Measurements from ENCODE around the gene SORCS2. TPM values are rescaled to one million over a fixed set of nuclear protein-coding genes. Genes with fewer than 3 reads are reported as not detected.
A peak's percentile ranks its signal among the peaks of the same experiment; 100 is the strongest.

The SORCS2 gene
- polyA plus RNA-seq, 3 donors: 0.46 to 0.55 TPM; not detected in 1

DNA sequence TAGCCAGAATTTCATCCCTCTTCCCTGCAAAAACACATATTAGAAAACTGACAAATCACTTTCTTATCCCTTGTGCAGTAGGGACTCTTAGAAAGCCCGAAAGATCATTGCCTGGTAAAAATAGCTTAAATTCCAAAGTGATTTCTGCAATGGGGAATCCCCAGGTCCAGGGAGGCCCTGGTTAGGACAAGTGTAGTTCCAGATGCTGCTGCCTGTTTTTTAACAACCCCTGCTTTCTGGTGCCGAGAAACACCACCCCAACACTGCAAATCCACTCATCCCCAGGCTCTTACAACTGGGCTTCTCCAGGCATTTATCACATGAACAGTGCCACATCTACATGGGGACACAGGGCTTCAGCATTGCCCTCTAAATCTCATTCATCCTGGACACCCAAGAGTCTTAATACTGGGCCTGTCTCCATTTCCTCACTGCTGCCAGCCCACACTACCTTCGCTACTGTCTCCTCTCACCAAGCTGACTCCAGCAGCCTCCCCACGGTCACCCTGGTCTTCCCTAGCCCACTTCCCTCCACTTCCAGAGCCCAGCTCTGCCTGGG lies 354.6 kb downstream of the SORCS2 start:
- Histone ChIP-seq H3K4me1 (ENCODE audit: control insufficient read depth in 1 of 2, insufficient read depth in 2 of 2, low read length in 2 of 2) (no peaks in the 10 kb centered on the region), H3K9ac (ENCODE audit: insufficient read depth, low read length, poor library complexity, severe bottlenecking) (no peak overlapping the region), H3K79me2 (ENCODE audit: insufficient read depth, low read length) (no peaks in the 10 kb centered on the region), H3K36me3 (replicated peaks in 1 of 2; ENCODE audit: control insufficient read depth in 1 of 2, insufficient read depth in 2 of 2, low read length in 2 of 2) (no peaks in the 10 kb centered on the region), H2AFZ (ENCODE audit: insufficient read depth, low read depth, low read length, poor library complexity, severe bottlenecking) (no peak overlapping the region), H4K20me1 (ENCODE audit: insufficient read depth, low read length) (no peaks in the 10 kb centered on the region), H3K27me3 (ENCODE audit: control insufficient read depth in 2 of 2, insufficient read depth in 2 of 2, low read length in 2 of 2) (no peaks in the 10 kb centered on the region), H3K9me3 (replicated peaks in 1 of 2; ENCODE audit: control insufficient read depth in 1 of 2, insufficient read depth in 1 of 2, low read length in 2 of 2) (peaks cover 6 to 15% of the 10 kb centered on the region in 2 donors), H3K4me2 (replicated peaks; ENCODE audit: extremely low read depth, low read length, poor library complexity, severe bottlenecking) (no peak overlapping the region), H3K27ac (ENCODE audit: low read depth in 1 of 2, low read length in 2 of 2) (no peak overlapping the region), H3K4me3 (replicated peaks in 1 of 3; ENCODE audit: low read depth in 2 of 3, low read length in 3 of 3) (no peak overlapping the region)
- H3K27ac Mint-ChIP-seq: peak overlapping the region in 1 of 7 donors; percentile 76
- intact Hi-C loops (cut with micrococcal nuclease): no loop called here
- peaks cover 3 to 14% (median 9%) of the 10 kb centered on the region in 7 donors for H3K9me3 Mint-ChIP-seq
- no peak for DNase-seq
- TF ChIP-seq, protein P1, sequence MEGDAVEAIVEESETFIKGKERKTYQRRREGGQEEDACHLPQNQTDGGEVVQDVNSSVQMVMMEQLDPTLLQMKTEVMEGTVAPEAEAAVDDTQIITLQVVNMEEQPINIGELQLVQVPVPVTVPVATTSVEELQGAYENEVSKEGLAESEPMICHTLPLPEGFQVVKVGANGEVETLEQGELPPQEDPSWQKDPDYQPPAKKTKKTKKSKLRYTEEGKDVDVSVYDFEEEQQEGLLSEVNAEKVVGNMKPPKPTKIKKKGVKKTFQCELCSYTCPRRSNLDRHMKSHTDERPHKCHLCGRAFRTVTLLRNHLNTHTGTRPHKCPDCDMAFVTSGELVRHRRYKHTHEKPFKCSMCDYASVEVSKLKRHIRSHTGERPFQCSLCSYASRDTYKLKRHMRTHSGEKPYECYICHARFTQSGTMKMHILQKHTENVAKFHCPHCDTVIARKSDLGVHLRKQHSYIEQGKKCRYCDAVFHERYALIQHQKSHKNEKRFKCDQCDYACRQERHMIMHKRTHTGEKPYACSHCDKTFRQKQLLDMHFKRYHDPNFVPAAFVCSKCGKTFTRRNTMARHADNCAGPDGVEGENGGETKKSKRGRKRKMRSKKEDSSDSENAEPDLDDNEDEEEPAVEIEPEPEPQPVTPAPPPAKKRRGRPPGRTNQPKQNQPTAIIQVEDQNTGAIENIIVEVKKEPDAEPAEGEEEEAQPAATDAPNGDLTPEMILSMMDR (IDR thresholded peaks at IDR 0.05): no peak
- WGBS (ENCODE audit: insufficient coverage): 80% methylated on average over 4 of the region's 4 CpGs
- H3K36me3 Mint-ChIP-seq: no peaks in the 10 kb centered on the region
- no peak overlapping the region for H3K4me3 Mint-ChIP-seq
- peaks cover 2 to 10% (median 6%) of the 10 kb centered on the region in 3 donors for H3K27me3 Mint-ChIP-seq (ENCODE audit: low read depth in 3 of 3)
- H3K4me1 Mint-ChIP-seq: no peaks in the 10 kb centered on the region

DNA sequence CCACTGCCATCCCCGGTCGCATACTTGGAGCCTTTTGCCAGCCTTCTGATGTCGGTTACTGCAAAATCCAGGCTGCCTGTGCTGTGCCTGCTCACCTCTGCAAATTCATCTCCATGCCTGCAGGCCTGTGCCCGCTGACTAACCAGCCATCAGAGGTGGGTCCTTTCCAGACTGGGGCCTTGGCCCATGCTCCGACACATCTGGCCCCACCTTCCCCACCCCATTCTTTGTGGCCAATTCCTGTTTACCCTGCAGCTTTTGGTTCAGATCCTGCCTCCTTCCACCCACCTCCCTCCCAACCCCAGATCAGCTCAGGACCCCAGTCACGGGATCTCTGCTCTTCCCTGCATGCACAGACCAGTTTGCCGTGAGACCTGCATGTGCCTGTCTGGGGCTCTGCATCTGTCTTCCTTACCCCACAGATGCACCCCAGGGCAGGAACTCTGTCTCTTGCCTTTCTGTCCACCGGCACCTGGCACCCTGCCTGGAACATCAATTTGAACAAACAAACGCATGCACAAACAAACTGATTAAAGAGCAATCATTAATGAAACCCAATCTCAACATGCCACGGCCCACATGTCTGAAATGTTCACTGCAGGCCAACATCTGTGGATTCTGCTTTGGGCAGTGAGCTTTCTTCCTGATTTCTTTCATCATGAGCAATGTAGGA lies 355.2 kb downstream of the SORCS2 start:
- no peak overlapping the region for H3K27ac ChIP-seq (ENCODE audit: low read depth in 1 of 2, low read length in 2 of 2)
- Mint-ChIP-seq H3K27ac (peak overlapping the region in 1 of 7 donors; percentile 76), H3K27me3 (ENCODE audit: low read depth in 3 of 3) (peaks cover 2 to 10% (median 6%) of the 10 kb centered on the region in 3 donors), H3K36me3 (no peaks in the 10 kb centered on the region), H3K4me3 (no peak overlapping the region), H3K4me1 (no peaks in the 10 kb centered on the region), H3K9me3 (peaks cover 6 to 20% (median 13%) of the 10 kb centered on the region in 7 donors)
- intact Hi-C loops (cut with micrococcal nuclease): no loop called here
- H3K79me2 ChIP-seq (ENCODE audit: insufficient read depth, low read length): no peaks in the 10 kb centered on the region
- 85% methylated on average over 9 of the region's 10 CpGs for WGBS (ENCODE audit: insufficient coverage)
- no peak overlapping the region for H2AFZ ChIP-seq (ENCODE audit: insufficient read depth, low read depth, low read length, poor library complexity, severe bottlenecking)
- H3K9me3 ChIP-seq (replicated peaks in 1 of 2; ENCODE audit: control insufficient read depth in 1 of 2, insufficient read depth in 1 of 2, low read length in 2 of 2): peaks cover 12 to 21% of the 10 kb centered on the region in 2 donors
- no peak overlapping the region for H3K4me3 ChIP-seq (replicated peaks in 1 of 3; ENCODE audit: low read depth in 2 of 3, low read length in 3 of 3)
- H3K4me1 ChIP-seq (ENCODE audit: control insufficient read depth in 1 of 2, insufficient read depth in 2 of 2, low read length in 2 of 2): no peaks in the 10 kb centered on the region
- H3K4me2 ChIP-seq (replicated peaks; ENCODE audit: extremely low read depth, low read length, poor library complexity, severe bottlenecking): no peak overlapping the region
- no peaks in the 10 kb centered on the region for H3K27me3 ChIP-seq (ENCODE audit: control insufficient read depth in 2 of 2, insufficient read depth in 2 of 2, low read length in 2 of 2)
- no peak overlapping the region for H3K9ac ChIP-seq (ENCODE audit: insufficient read depth, low read length, poor library complexity, severe bottlenecking)
- DNase-seq: no peak
- TF ChIP-seq, protein P1 (IDR thresholded peaks at IDR 0.05): no peak
- no peaks in the 10 kb centered on the region for H4K20me1 ChIP-seq (ENCODE audit: insufficient read depth, low read length)
- no peaks in the 10 kb centered on the region for H3K36me3 ChIP-seq (replicated peaks in 1 of 2; ENCODE audit: control insufficient read depth in 1 of 2, insufficient read depth in 2 of 2, low read length in 2 of 2)

Data from CD14-positive monocyte (primary cell).